HCEC 1CT (cell line): ENCODE data around the gene STRADB.
"Not testable (repeated sequence)": the region's sequence is repeated elsewhere in the genome, so short reads cannot be mapped to it uniquely, and the experiment has no call there.

ENCODE experiments used
- DNase-seq: peaks from one replicate; pipeline ENCODE4 v3.0.0-alpha.2; 2017

Gene STRADB, protein sequence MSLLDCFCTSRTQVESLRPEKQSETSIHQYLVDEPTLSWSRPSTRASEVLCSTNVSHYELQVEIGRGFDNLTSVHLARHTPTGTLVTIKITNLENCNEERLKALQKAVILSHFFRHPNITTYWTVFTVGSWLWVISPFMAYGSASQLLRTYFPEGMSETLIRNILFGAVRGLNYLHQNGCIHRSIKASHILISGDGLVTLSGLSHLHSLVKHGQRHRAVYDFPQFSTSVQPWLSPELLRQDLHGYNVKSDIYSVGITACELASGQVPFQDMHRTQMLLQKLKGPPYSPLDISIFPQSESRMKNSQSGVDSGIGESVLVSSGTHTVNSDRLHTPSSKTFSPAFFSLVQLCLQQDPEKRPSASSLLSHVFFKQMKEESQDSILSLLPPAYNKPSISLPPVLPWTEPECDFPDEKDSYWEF

DNA sequence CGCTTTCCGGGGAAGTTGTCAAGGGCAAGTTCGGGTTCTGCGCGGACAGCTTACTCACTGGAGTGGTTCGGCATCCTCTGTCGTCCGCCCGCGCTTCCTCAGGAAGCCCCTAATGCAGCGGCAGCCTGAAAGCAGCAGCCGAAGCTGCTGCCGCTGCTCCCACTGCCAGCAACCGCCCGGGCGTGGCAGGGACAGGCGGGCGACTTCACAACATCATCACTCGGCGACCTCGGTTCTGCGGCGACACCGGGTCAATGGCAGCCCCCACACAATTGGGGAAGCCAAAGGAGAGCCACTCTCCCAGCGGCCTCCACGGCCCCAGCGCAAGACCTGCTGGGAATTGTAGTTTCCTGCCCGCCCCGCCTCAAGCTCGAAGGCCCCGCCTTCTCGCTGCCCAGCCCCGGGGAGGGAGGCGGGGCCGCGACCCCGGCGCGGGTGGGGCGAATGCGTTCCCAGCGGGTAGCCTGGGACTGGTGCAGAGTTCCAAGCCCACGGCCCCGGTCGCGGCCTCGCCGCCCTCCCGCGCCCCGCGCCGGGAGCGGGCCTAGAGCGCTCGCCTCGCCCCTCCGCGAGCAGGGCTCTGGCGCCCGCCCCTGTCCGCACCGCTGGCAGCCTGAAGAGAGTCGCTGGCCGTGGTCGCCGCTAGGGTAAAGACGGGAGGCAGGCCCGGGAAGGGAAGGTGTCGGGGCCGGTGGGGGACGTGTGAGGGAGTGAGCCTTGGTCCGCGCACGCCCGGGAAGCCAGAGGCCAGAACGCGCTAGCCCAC, at the start of gene STRADB, which contains the start of gene TRAK2:
STRADB (plus strand) TSS at position 449 of the 766 bp plus-strand sequence. CDS start 3,101 bp downstream, outside the sequence.
TRAK2 (minus strand) TSS at position 167 of the 766 bp plus-strand sequence. CDS start 30,951 bp downstream, outside the sequence.
- peak; percentile 96 for DNase-seq

DNA sequence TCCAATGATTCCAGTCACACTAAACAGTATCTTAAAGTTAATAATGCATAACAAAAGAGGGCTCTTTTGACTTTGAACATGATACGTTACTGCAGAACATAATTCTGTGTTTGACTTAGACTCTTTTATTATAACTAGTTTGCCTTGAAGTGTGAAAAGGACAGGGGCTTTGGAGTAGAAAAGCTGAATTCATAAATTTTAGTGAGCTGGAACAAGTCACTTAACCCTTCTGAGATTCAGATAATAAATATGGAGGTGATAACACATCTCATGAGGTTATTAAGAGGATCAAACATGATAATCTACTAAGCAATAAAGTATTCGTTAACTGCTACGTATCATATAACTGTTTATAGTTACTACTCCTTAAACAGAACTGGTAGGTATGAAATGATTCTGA, 49.7 kb upstream of the STRADB start:
- no peak for DNase-seq

DNA sequence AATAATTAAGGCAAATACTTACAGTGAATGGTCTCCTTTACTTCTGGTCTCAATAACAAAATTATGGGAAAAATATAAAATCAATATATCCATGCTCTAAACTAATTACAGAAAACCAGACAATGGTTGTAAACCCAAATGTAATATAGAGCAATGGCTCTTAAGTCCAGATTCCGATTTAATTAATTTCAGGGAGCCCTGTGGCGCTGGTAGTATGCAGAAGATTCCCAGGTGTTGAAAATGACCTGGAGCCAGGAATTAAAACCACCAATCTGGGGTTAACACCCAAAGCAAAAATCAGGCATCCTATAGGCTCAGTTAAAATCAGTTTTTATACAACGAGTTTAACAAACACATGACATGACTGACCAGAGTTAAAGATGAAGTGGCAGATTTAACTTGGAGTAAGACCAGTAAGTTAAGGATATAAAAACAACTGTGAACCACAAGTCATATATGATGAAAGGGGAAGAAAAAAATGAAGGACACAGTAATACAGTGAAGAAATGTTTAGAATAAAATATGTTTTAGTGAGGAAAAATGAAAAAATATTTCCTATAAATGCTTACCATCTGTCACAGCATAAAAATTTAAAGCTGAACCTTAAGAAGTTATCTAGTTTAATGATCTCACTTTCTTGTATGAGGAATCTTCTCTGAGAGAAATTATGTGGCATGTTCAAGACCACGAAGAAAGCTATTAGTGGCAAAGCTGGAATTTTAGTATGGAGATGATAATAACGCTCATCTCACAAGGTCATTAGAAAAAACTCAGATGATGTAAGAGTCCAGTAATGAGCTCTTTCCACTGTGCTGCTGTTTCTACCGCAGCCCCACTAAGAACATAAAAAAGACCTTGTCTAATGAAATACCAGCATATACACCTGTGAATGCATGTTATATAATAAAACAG, 48.6 kb upstream of the STRADB start:
- DNase-seq = no peak

DNA sequence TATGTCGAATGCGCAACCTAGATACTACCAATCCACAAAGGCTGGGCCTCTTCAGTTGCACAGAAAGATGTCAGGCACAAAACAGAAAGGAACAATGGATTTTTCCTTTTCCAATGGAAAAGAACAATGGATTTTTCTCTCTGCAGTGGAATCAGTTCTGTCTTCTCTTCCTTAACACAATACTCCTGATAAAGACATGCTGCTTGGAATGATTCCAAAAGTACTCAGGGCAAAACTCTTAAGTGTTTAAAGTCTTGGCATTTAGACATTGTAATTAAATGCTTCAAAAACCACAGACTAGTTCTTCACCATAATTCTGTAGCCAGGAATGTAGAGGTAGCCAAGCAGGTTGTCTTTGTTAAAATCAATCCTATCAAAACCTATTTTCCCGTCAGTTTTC, 47.7 kb upstream of the STRADB start:
- no peak for DNase-seq

DNA sequence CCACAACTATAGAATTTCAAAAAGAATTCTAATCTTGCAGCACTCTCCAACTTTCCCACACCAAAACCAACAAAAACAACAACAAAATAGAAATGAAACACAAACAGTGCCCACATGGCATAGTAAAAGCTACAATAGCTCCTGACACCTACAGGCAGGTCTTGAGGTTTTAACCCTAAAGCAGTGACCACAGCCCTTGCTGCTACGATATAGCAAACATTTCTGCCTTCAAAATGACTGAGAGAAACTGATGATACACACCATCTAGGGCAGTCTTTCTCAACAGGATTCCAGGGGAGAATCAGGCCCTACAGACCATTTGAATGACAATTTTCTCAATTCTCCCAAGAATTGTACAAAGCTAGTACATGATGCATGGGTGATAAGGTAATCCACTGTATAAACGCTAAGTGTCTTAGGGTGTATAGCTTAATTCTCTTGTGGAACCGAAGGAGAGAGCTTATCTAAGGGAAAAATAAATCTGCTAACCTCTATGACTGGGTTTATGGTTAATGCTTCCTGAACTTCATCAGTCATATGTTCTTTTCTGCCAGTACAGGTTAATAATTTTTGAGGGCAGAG, 46.8 kb upstream of the STRADB start:
- no peak for DNase-seq

DNA sequence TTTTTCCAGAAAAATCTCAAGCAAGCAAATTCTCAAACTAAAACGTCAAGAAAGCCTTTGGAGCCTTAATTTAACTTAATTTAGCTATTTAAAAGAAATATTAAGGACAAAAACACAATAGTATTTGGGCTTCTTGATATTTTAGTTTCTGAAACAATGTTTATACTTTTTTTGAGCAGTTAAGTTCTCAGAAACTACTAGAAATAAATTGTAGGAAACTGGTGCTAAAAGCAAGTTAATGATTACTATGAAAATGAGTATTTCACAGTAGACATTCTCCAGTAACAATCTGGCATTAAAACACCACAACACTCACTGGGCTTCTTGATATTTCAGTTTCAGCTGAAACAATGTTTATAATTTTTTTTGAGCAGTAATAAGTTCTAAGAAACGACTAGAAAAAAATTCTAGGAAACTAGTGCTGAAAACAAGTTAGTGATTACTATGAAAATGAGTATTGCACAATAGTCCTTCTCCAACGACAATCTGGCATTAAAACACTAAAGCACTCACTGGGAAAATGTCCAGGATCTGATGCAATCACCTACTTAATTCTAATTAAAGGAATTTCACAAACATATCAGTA, 45.4 kb upstream of the STRADB start:
- DNase-seq = peak; percentile 80

DNA sequence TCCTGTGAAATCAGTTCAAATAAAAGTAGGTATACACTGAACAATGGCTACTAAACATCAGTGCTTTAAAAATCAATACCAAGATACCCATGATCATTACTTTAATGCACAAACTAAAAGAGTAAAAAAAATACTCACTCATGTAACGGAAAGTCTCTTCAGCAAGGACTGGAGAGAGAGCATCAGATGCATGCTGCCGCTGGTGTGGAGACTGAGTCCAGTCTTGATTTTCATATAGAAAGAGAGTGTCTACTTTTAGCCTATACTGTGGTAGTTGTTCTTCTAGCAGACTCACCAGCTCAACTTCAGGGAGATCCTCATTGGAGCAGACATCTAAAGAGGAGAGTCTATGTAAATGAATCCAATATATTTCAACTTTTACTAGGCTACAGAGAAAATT, 44.3 kb upstream of the STRADB start:
- no peak for DNase-seq

DNA sequence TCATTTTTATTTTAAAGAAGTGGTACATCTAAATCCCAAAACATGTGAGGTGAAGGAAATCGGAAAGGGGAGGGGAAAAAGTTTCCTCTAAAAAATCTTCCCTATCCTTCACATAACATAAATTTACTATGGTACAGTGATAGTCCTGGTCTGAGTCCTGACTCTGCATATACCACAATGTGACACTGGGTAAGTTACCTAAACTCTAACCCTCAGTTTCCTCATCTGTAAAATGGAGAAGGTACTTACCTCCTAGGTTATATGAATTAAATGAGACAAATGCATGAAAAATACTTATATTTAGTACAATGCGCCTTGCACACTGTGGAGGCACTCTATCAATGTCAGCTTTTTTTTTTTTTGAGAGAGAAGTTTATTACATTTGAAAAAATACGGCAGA, 42.6 kb upstream of the STRADB start:
- no peak for DNase-seq

DNA sequence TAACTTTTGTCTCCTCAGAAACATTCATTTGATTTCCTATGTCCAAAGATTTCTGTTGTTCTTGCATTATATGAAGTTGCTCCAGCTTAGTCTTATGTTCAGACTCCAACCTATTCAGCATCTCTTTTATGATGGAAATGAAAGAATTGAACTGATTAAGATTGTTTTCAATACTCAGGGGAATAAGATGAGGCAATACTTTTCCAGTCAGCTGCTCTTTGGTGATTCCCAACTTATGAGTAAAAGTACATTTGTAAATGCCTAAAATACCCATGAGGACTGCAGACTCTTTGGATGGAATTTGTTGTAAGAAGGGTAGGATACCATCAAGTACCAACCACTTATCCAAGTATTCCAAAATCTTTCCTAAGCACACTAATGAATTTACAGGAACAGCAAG, 40.1 kb upstream of the STRADB start:
- DNase-seq = peak; percentile 18

DNA sequence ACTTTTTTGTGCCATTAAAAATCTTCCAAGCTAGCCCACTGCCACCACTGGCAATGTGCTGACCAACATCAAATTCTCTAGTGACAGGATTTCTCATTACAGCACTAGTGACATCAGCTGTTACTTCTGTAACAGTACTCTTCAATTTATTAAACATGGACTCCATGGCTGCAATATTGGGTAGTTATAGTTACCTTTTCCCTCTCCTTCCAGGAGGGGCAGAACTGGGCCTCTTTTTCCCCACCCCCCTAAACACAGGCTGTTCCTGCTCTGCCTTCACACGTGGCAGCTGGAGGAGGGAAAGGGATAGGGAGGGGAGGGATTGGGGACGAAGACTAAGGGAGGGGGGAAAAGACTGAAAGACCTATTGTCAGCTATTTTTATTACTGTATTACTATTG, 38.4 kb upstream of the STRADB start:
- no peak for DNase-seq

DNA sequence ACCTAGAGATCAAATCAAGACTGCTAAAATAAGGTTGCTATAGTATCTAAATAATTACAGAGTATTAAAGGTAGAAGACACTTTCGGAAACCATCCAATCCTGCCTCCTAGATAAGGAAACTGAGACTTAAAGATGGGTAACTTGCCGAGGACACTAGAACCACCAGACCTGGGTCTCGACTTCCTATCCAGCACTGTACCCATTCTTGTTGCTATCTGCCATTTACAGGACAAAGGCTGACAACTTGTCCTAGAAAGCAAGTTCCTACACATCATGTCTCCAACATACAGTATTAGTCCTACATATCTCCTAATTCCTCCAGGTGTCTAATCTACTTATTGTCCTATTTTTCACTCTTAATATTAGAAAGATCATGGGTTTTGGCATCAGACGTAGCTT, 38.0 kb upstream of the STRADB start:
- no peak for DNase-seq

DNA sequence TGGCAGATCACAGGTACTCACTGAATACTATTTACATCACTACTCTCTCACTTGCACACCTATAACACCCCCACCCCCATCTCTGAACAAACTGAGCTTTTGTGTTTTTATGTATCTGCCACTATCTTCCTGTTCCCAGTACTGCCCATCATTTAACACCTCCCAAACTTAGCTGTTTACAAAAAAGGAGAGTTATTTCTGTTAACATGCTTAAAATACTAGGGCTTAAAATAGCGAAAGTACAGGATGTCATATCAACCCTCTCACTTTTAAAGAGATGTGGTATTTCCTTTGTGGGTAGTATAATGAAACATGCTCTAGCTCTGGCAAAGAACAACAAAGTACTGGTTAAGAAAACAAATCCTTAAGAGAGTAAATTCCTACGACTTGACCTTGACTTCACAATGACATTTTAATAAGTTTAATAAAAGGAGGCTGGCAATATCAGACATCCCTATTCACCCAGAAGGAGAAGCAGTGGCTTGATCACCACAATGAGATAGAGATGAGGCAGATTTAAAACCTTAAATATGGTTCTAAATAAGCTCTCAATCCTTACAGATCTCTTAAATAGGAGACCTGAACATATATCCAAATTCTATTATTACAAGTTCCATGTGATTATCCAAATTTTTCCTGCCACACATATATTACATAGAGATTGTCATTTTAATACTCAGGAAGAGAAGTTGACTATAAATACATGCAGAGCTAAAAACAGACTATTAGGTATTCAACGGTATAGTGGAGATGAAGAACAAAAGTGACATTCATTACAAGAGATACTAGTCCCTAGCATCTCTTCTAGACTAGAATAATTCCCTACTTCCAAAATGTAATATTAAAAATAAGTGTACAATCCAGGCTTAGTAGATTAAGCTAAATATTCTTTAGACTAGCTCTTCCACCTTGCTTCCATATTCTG, 37.2 kb upstream of the STRADB start:
- peak; percentile 68 for DNase-seq

DNA sequence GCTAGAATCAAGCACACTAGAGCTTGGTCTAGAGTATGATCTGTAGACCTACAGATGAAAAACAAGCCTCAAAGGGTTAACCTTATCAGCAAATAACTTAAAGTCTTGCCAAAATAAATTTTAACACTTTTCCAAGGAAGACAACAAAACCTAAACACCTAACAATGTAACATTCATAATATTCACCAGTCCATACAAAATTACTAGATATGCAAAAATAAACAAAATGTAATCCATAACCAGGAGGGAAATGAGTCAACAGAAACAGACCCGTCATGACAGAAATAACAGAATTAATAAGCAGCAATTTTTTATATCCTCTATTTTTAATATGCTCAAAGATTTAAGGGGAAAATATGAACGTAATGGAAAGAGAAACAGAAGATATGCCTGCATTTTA, 36.4 kb upstream of the STRADB start:
- peak; percentile 30 for DNase-seq

DNA sequence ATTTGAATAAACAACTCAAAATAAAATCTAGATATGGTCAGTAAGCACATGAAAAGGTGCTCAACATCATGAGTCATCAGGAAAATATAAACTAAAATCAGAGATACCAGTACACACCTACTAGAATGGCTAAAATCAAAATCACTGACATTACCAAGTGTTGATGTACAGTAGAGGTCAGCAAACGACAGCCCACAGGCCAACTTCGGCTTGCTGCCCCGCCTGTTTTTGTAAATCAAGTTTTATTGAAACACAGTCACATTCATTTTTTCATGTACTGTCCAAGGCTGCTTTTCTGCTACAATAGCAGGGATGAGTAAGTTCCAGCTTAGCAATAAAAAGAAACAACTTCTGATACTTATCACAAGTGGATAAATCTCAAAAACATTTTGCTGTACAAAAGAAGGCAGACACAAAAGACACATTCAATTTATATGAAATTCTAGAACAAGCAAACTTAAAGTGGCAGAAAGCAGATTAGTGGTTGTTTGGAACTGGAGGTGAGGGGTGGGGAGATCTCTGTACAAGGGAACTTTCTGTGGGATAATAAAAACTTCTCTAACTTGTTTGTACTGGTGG, 32.4 kb upstream of the STRADB start:
- peak; percentile 29 for DNase-seq

DNA sequence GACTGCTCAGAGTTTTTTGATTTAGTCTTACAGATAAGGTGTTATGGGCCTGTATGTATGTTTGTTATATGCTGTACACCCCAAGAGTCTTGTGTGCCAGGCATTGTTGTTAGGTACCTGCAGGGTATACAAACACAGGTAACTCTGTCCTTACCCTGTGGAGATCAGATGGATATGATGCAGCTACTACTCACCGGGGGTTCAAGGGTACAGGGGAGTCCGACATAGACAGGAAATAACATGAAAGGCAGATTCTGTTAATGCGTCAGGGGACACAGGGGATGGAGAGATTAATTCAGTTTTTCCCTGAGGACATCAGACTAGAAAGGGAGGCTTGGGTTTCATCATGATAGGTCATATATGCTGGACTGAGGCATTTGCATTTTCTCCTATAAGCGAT, 31.6 kb upstream of the STRADB start:
- no peak for DNase-seq

DNA sequence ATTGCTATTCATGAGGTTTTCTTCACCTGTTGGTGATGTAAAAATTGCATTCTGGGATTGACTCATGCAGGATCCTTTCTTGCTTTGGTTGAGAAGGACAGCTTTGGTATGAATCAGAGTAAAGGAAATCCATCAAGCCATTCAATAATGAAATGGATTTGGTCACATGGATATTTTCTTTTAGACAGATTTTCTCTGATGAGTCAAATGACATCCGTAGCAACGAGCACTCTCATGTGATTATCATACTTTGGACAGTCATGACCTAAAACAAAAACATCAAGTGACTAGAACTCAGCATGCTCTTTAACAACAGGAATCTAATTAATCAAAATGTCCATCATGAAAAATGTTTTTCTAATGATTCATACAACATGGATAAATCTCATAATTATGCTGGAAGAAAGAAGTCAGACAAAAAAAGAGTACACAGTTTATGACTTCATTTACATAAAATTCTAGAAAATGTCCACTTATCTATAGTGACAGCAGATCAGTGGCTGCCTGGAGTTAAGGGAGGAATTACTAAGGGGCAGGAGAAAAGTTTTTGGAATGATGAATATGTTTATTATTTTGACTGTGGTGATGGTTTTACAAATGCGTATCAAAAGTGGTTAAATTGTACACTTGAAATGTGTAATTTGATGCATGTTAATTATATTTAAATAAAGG, 31.0 kb upstream of the STRADB start:
- peak; percentile 90 for DNase-seq

DNA sequence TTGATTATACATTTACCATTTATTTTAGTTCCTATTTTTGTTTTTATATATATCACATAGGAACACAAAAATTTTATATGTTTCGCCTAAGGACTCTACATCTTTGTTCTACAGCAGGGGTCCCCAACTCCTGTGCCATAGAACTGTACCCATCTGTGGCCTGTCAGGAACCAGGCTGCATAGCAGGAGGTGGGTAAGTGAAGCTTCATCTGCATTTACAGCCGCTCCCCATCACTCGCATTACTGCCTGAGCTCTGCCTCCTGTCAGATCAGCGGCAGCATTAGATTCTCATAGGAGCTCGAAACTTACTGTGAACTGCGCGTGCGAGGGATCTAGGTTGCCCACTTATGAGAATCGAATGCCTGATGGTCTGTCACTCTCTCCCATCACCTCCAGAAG, 25.6 kb upstream of the STRADB start:
- DNase-seq = no peak

DNA sequence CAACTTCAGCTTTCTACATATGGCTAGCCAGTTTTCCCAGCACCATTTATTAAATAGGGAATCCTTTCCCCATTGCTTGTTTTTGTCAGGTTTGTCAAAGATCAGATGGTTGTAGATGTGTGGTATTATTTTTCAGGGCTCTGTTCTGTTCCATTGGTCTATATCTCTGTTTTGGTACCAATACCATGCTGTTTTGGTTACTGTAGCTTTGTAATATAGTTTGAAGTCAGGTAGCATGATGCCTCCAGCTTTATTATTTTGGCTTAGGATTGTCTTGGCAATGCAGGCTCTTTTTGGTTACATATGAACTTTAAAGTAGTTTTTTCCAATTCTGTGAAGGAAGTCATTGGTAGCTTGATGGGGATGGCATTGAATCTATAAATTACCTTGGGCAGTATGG, 23.2 kb upstream of the STRADB start:
- DNase-seq = not testable (repeated sequence)

DNA sequence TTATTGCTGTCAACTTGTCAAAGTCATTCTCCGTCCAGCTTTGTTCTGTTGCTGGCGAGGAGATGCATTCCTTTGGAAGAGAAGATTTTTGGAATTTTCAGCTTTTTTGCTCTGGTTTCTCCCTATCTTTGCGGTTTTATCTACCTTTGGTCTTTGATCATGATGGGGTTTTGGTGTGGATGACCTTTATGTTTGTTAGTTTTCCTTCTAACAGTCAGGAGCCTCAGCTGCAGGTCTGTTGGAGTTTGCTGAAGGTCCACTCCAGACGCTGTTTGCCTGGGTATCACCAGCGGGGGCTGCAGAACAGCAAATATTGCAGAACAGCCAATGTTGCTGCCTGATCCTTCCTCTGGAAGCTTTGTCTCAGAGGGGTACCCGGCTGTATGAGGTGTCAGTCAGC, 21.7 kb upstream of the STRADB start:
- not testable (repeated sequence) for DNase-seq

DNA sequence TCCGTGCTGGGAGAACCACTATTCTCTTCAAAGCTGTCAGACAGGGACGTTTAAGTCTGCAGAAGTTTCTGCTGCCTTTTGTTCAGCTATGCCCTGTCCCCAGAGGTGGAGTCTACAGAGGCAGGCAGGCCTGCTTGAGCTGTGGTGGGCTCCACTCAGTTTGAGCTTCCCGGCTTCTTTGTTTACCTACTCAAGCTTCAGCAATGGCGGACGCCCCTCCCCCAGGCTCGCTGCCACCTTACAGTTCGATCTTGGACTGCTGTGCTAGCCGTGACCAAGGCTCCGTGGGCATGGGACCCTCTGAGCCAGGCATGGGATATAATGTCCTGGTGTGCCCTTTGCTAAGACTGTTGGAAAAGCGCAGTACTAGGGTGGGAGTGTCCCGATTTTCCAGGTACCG, 21.2 kb upstream of the STRADB start:
- not testable (repeated sequence) for DNase-seq
